GM18499 (cell line): ENCODE results near the gene P3H1.
A peak's percentile ranks its signal among the peaks of the same experiment; 100 is the strongest.
"Not testable (repeated sequence)": the region's sequence is repeated elsewhere in the genome, so short reads cannot be mapped to it uniquely, and the experiment has no call there.

Experiments used
- ATAC-seq: cut with Tn5 transposase; IDR thresholded peaks from one replicate; pipeline ENCODE4 v1.9.1; 2021; ENCODE audit warnings: moderate number of reproducible peaks; ENCODE audit not compliant: insufficient read depth, unreplicated experiment

The P3H1 gene

DNA sequence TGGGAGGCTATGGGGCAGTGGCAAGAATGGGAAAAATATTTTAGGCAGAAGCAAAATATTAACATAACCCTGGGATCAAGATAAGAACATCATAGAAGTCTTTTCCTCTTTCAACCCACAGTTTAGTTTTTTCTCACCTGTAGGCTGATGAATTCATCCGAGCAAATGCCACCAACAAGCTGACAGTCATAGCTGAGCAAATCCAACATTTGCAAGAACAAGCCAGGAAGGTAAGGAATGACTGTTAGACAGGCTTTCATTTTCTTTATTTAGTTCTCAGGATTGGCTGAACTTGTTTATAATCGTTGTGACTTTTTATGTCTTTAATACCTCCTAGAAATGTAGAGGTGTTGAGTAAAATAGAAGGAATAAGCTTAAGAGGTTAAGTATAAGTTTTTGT, 6.6 kb upstream of the P3H1 start:
- ATAC-seq, result no peak

DNA sequence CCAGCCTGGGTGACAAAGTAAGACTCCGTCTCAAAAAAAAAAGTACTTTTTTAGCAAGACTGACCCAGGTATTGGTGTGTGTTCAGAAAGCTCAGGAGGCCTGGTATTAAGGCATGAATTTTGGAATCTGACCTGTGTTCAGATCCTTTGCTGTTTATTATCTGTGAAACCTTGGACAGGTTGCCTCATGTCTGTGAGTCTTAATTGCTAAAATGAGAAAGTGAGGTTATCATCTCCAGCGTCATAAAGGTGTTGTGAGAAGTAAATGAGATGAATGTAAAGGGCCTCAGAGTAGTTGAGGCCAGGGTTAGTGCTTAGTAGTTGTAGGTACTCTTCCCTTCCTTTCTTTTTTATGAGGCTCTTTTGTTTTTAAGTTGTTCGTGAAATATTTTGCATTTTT, 3.0 kb upstream of the P3H1 start:
- no peak for ATAC-seq

DNA sequence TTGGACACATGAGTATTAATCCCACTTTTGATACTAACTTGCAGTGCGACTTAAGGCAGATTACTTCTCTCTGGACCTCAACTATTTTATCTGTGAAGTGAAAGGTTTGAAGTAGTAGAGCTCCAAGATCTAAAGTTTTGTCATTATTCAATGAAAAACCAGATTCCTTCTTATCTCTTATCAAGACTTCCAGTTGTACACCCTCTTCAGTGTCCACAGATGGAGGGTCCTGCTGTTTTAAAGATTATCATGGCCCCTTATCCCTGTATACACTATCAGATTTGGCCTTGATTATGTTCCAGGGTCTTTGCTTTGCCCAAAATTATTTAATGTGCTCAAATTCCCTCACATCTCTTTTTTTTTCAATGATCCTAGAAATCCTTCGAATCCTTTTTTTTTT, 1.3 kb upstream of the P3H1 start:
- no peak for ATAC-seq

DNA sequence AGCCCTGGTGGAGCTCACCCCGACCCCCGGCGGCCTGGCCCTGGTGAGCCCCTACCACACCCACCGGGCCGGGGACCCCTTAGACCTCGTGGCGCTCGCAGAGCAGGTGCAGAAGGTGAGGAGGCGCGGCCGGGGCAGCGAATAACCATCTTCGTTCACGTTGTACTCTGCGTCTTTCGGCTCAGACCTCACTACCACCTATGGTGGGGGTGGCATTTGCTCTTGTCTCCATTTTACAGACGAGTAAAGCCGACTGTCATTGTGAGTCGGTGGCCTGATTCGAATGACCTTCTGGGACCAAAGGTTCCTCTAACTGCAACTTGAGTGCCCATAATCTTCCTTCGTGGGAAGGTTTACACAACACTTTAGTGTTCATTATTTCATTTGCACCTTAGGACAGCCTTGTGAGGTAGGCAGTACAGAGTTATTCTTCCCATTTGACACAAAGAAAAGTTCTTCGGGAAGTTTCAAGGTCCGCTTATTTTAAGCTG, 727 bp upstream of the P3H1 start:
- no peak for ATAC-seq

DNA sequence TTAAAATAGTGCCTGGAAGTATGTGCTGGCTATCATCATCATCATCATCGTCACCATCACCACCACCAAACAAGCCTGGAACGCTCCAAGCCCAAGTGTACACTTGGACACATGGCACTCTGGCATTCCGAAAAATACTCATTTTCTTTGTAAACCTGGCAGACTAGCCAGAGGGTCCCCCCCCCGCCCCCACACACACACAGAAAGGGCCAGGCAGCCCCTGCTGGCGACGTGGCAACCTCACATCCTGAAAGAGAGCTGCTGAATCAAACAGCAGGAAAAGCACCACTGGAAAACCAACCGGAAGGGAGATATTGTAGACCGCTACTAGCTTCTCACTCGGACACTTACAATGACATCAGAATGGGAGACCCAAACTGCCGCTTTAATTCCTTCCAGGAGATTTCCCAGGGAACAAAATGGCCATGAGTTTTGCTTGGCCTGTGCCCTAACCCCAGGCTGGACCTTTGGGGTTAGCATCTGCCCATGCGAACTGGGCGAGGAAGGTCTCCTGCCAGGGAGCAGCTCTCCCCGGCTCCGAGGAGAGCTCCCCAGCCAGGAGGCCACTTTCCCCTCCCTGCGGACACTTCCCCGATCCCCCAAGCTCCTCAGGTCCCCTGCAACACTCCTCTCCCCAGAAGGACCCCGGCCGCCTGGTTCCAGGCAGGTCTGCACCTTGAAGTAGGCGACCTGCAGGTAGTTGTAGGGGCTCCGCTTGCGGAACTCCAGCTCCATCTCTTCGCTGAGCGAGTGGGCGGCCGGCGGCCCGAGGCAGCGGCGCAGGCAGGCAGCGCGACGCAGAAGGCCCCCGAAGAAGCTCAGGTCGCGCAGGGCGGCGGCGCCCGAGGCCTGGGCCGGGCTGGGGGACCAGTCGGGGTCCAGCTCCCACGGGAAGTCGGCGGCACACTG, 742 bp downstream of the P3H1 start:
- peak; percentile 2 for ATAC-seq

DNA sequence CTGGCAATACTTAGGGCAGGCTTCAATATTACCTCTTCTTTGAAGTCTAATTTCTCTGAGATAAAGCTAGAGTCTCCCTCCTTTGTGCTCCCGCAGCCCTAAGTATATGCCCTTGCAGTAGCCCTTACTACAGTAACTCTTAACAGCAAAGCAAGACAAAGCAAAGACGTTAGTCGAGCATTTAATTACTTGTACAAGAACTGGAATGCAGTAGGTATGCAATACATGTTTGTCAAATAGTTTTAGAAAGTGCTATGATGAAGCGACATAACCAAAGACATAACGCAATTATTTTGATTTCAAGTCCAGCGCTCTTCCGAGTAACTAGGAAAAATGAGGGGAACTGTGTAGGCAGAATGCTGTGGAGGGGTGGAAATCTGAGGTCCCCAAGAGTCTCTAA, 1.6 kb downstream of the P3H1 start:
- ATAC-seq, result no peak

DNA sequence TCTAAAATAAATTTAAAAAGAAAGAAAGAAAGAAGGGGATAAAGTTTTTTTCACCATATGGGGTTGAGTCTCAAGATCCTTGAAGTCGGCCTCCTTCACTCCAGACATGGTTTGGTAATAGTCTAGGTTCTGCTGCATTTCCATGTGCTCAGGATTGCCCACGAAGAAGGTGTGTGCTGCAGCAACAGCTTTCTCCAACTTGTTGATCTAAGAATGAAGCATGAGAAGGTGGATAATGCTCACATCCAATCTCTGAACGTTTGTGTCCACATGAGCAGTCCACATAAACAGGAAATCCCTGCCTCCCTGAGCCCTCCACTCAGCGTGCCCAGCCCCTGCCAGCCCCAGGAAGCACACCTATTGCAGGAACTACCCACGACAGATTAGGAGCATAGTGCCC, 4.6 kb downstream of the P3H1 start:
- no peak for ATAC-seq

DNA sequence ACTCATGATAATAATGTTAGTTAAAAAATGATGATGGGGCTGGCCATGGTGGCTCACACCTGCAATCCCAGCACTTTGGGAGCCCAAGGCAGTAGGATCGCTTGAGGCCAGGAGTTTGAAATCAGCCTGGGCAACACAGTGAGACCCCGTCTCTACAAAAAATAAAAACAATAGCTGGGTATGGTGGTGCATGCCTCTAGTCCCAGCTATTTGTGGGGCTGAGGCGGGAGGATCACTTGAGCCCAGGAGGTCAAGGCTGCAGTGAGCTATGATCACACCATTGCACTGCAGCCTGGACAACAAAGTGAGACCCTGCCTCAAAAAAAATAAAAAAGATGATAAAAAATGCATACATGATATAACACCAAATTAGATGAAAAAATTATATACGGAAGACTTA, 5.3 kb downstream of the P3H1 start:
- no peak for ATAC-seq

DNA sequence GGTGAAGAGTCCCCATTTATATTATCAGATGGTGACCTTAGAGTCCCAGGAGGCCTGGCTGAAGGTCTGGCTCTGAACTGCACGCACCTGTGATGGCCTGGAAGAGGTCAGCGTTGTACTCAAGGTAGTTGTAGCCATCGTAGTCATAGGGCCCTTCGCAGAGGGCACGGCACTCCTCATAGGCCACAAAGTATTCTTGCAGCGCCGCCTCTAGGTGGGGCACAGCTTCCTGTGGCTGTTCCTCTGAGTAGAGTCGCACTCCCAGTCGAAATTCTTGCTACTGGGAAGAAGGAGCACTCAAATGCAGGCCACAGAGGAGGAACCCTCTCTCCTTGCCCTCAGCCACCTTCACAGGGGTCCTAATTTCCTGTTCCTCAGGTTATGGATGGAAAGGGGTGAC, 7.7 kb downstream of the P3H1 start:
- ATAC-seq, result no peak

DNA sequence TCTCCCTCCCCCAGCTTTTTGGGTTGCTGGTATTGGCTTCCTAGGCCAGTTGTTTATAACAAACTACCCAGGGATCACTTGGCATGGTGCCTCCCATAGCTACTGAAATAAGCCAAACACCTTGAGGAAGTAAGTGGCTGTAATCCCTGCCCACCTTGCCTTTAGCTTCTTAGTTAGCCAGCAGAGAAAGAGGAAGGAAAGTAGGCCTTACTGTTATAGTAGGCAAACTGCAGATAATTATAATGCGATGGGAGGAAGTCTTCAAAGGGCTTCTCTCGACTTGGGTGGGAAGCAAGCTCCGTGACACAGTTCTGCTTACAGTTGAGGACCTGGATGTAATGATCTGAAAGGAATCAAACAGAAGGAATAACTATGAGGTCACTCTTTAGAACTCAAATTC, 8.2 kb downstream of the P3H1 start:
- no peak for ATAC-seq

DNA sequence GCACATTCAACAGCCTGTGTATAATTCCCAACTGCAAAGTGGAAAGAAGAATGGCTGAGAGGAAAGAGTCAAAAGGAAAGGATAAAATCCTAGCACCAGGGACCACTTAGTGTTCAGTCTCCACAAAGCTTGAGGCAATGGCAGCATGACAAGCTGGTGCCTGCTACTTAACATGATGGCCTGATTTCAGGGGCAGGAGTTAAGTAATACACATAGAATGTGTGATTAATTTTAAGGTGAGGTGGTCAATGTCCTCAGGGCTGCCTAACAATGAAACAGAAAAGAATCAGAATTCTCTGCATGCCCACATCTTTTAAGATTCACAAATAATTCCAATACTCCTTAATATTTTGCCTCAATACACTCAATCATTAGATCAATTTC, 8.9 kb downstream of the P3H1 start:
- ATAC-seq, result no peak

DNA sequence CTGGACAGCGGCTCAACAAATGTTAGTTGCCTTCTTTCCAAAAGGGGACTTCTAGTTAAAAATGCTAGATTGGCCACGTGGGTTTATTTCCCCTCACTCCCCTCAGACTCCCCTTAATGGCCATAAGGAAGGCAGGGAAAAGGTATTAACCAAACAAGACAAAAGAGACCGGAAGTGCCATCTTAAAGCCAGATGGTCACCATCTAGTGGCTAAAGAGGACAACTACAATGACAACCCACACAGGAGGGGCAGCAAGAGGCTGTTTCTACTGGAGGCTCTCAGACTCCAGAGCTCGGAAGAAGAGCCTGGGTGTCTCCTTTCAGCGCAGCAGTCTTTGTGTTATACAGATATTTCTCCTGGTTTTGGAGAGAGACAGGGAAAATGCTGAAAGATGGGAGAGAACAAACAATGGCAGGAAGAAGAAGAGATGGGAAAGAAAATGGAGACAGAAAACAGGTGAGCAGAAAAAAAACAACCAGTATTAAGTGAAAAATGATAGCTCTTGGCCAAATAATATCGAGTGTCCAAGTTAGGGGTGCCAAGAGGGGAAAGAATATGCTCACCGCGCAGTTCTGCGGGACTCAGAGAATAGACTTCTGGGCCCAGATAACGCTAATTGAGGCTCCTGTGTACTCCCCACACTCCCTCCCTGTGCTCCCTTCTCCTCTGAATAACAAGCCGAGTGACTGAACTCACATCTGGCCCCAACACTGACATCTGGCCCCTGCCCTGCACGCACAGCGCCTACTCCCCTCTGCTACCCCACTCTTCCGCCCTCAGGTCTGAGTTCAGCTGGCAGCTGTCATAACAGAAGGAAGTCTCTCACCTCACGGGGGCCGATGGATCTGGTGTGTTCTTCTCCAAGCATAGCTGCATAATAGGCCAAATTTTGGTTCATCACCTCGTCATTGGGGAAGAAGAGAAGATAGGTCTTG, 9.6 kb downstream of the P3H1 start:
- no peak for ATAC-seq

DNA sequence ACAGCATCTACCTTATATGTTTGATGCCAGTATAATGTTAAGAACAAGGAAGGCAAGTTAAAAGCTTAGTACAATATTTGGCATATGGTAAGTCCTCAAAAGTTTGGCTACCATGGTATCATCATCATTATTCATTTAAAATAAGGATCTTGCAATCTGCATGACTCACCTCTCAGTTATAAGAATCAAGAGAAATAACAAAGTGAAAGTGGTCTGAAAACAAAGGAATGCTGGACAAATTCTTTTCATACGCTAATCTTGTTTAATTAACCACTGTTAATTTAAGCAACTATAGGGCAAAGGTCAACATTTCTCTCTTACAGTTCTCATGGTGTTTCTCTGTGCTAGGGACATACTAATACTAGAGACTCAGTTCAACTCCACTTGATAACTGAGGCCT, 13.8 kb downstream of the P3H1 start:
- no peak for ATAC-seq

DNA sequence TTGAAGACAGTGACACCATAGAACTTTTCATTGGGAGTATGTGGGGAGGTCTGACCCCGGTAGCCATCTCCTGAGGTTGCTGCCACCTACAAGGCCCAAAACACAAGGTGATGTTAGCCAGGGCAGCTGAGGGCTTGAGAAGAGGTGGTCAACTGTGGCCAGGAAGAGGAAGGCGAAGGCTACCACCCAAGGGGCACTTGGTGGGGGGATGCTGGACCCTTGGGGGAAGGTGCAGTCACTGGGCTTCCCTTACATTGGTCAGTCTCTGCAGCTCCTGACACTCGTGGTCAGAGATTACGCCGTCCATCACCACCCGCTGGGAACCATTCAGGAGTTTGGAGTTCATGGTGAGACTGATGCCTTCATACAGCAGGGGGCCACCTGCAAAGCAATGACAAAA, 14.5 kb downstream of the P3H1 start:
- ATAC-seq, result no peak

DNA sequence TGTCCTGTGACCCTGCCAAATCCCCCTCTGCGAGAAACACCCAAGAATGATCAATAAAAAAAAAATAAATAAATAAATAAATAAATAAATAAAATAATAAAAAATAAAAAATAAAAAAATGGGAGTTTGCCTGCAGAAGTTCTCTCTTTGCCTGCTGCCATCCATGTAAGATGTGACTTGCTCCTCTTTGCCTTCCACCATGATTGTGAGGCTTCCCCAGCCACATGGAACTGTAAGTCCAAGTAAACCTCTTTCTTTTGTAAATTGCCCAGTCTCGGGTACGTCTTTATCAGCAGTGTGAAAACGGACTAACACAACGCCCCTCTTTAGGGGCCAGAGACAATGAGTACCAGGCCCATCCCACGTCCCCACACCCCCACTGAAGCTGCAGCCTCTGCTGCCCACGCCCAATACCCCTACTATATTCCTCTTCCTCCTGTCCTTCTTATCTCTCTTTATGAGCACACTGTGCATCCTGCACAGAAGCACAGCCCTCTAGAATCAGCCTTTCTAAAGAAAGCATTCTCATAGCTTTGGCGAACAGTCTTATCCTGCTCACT, 15.2 kb downstream of the P3H1 start:
- ATAC-seq, result not testable (repeated sequence)

DNA sequence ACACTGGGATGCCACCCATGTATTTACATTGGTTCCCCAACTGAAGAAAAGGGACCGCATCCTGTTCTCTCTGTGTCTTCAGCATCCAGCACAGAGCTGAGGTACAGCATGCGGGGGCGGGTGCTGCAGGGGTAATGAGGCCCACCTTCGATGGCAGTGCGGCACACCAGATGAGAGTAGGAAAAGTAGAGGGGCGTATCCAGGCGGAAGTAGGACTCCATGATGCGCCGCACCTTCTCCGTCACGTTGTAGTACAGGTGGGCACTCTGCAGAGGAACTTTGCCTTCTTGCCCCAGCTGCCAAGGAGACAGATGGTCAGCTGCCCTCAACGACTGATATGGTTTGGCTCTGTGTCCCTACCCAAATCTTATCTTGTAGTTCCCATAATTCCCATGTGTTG, 16.8 kb downstream of the P3H1 start:
- no peak for ATAC-seq

DNA sequence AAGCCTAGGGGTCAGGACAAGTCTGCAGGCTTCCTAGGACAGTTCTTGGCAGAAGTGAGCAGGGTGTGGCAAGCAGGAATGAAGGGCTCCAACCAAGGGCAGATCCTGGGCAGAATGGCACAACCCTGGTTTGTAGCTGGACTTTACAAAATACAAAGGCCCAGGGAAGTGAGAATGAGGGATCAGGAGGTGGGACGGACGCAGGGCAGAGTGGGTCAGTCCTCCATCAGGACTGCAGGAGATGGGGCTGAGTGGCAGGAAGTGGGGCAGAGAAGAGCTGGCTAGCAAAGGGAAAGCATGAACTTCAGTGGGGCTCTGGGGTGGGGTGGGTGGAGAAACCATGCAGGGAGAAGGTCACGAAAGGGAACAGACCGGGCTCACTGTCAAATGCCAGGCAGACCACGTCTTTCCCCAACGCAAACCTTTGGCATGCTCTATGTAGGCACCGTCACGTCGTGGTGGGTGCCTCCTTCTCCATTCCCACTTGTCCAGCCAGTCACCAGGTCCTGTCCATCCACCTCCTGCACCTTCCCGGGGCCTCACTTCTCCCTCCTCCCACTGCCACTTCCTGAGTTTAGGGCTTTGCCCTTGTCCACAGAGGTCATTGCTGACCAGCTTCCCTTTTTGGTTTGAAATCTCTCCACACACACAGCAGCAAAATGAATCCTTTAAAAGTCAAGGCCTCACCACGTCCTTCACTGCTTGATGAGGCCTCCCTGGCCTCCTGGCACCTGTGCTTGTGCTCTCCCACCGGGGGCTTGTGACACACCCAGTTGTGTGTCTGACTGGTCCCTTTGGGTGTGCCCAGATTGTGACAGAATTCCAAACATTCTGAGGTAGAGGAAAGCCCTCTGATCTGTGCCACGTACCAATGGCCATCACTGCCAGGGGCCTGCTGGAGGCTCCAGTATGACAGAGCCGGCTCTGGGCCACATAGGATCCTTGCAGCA, 18.1 kb downstream of the P3H1 start:
- no peak for ATAC-seq

DNA sequence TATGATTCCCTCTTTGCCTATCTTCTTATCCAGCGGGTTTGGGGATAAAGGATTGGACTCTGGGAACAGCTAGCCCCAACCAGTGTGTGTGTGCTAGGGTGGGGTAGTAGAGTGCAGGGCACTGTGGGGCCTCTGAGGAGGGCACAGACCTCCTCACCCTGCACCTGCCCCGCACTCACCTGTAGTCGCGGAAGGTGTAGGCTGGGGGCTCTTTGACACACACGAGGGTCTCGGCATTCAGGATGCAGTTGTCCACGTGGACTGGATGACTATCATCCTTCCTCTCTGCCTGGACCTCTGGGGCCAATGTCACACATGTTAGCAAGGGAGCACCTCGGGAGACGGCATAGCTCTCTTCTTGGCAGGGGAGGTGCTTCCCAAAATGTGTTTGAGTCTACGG, 18.8 kb downstream of the P3H1 start:
- no peak for ATAC-seq

DNA sequence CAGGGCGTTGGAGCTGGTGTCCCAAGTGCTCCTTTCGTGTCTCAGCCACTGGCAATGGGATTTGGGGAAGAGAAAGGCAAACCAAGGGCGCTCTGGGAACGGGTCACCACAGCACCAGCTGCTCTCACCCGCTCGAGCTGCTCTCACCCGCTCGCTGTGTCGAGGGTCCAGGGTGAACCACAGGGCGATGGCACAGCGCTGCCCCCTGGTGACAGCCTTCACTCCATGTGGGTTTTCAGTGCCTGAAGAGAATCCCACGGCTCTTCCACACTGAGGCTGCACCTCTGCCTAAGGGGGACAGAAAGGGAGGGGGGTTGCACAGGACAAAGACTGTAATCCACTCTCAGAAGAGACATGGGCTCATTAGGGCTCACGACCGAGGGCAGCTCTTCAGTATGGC, 19.7 kb downstream of the P3H1 start:
- no peak for ATAC-seq
